Fibroblast of lung (primary cell): ENCODE measurements around the gene ELP4. TPM values are rescaled to one million over a fixed set of nuclear protein-coding genes. Genes with fewer than 3 reads are reported as not detected.

Source experiments
- DNase-seq, 2 donors: peaks; one replicate each; pipeline versions ENCODE4 v3.0.0 to v3.0.0-alpha.2; 2010; ENCODE audit warnings: low read depth in 2 of 2
- H2AFZ ChIP-seq: 2 replicates; pipeline ENCODE4 v1.5.1; 2012; ENCODE audit warnings: low read length, control low read depth, inconsistent platforms
- H3K27ac ChIP-seq: 2 replicates; pipeline ENCODE4 v1.5.1; 2011; ENCODE audit warnings: low read length, control low read depth; ENCODE audit not compliant: insufficient read depth
- H3K27me3 ChIP-seq: 2 replicates; pipeline ENCODE4 v1.5.1; 2011; ENCODE audit warnings: mild to moderate bottlenecking, low read length; ENCODE audit not compliant: control insufficient read depth, insufficient read depth
- H3K36me3 ChIP-seq: 2 replicates; pipeline ENCODE4 v1.5.1; 2011; ENCODE audit warnings: low read length; ENCODE audit not compliant: control insufficient read depth, insufficient read depth
- H3K4me1 ChIP-seq: 2 replicates; pipeline ENCODE4 v1.5.1; 2011; ENCODE audit warnings: low read length; ENCODE audit not compliant: control insufficient read depth, insufficient read depth; ENCODE audit errors: extremely low read depth
- H3K4me2 ChIP-seq: 2 replicates; pipeline ENCODE4 v1.5.1; 2011; ENCODE audit warnings: low read length, control low read depth; ENCODE audit not compliant: insufficient read depth; ENCODE audit errors: extremely low read depth
- H3K4me3 ChIP-seq, 4 experiments: fragments of 200-600 bp in 1 of 4; sonication (generic) in 1 of 4; replicated peaks in 1 of 4; 2 replicates each; pipeline ENCODE4 v1.5.1; 2011 to 2016; ENCODE audit warnings: low read length in 4 of 4, low read depth in 3 of 4, mild to moderate bottlenecking in 3 of 4, control low read depth in 2 of 4, inconsistent platforms in 1 of 4, mixed read lengths in 1 of 4; ENCODE audit not compliant: insufficient read depth in 1 of 4; ENCODE audit errors: control extremely low read depth in 1 of 4
- H3K79me2 ChIP-seq: 2 replicates; pipeline ENCODE4 v1.5.1; 2012; ENCODE audit warnings: mild to moderate bottlenecking, low read length, inconsistent platforms; ENCODE audit not compliant: control insufficient read depth, insufficient read depth
- H3K9ac ChIP-seq: 2 replicates; pipeline ENCODE4 v1.5.1; 2011; ENCODE audit warnings: mild to moderate bottlenecking, low read length, control low read depth; ENCODE audit not compliant: insufficient read depth
- H3K9me3 ChIP-seq: 2 replicates; pipeline ENCODE4 v1.5.1; 2012; ENCODE audit warnings: low read depth, low read length; ENCODE audit not compliant: control insufficient read depth, insufficient read depth
- H4K20me1 ChIP-seq: 2 replicates; pipeline ENCODE4 v1.5.1; 2011; ENCODE audit warnings: low read length; ENCODE audit not compliant: control insufficient read depth, insufficient read depth; ENCODE audit errors: extremely low read depth
- CTCF ChIP-seq, 2 donors: IDR thresholded peaks in 1 of 2; conservative IDR thresholded peaks in 1 of 2; 1 replicate in 1 of 2; 2 replicates in 1 of 2; pipeline ENCODE4 v1.5.1; 2011 to 2012; ENCODE audit warnings: low read length in 2 of 2, control low read depth in 1 of 2, inconsistent platforms in 1 of 2, low read depth in 1 of 2, mild to moderate bottlenecking in 1 of 2
- EZH2 ChIP-seq: IDR thresholded peaks from 2 replicates; pipeline ENCODE4 v1.5.1; 2012; ENCODE audit warnings: low read length, control low read depth, mild to moderate bottlenecking; ENCODE audit errors: missing control alignments
- polyA plus RNA-seq, 2 donors: library from polyadenylated mRNA; depleted of rRNA in 1 of 2; stranded (reverse) in 1 of 2; unstranded in 1 of 2; fragments of >200 nt; gene quantifications; 2 replicates each; pipeline ENCODE4 v1.2.1, GENCODE V29; 2011 to 2012; ENCODE audit warnings: missing spikeins in 1 of 2
- total RNA-seq: library from RNA; depleted of rRNA; stranded (reverse); fragments of >200 nt; gene quantifications from 2 replicates; pipeline ENCODE4 v1.2.1, GENCODE V29; 2014

The ELP4 gene
- total and polyA plus RNA-seq, 2 donors (not counting 1 experiment from before 2014, with no cell fraction given): 11.7 to 13.1 TPM

- no peak overlapping the region for H3K27ac ChIP-seq
- no peaks in the 10 kb centered on the region for H3K9me3 ChIP-seq
- TF ChIP-seq CTCF (conservative IDR thresholded peaks at IDR 0.05 in 1 of 2, IDR thresholded peaks at IDR 0.05 in 1 of 2; ENCODE audit: low read depth in 1 of 2, low read length in 2 of 2) (no peak), EZH2 (no peak)
- H3K27me3 ChIP-seq: no peaks in the 10 kb centered on the region
- no peaks in the 10 kb centered on the region for H3K79me2 ChIP-seq
- no peak for DNase-seq
- H3K4me1 ChIP-seq: no peaks in the 10 kb centered on the region
- H3K36me3 ChIP-seq: no peaks in the 10 kb centered on the region
- no peak overlapping the region for H3K4me3 ChIP-seq
- H3K9ac ChIP-seq: no peak overlapping the region
- H2AFZ ChIP-seq: no peak overlapping the region
- no peak overlapping the region for H3K4me2 ChIP-seq
- no peaks in the 10 kb centered on the region for H4K20me1 ChIP-seq
These were observed 33.3 kb downstream of the ELP4 start for GRCh38 chr11:31542862-31543261.

- Histone ChIP-seq H3K9ac (no peak overlapping the region), H4K20me1 (no peaks in the 10 kb centered on the region), H3K4me3 (no peak overlapping the region), H2AFZ (no peak overlapping the region), H3K79me2 (no peaks in the 10 kb centered on the region), H3K9me3 (no peaks in the 10 kb centered on the region), H3K27me3 (no peaks in the 10 kb centered on the region), H3K36me3 (no peaks in the 10 kb centered on the region), H3K4me1 (no peaks in the 10 kb centered on the region), H3K27ac (no peak overlapping the region), H3K4me2 (no peak overlapping the region)
- DNase-seq: no peak
- TF ChIP-seq EZH2: no peak
- no peak for TF ChIP-seq CTCF (conservative IDR thresholded peaks at IDR 0.05 in 1 of 2, IDR thresholded peaks at IDR 0.05 in 1 of 2; ENCODE audit: low read depth in 1 of 2, low read length in 2 of 2)
These were observed 46.4 kb downstream of the ELP4 start for GRCh38 chr11:31555938-31556337.

- Histone ChIP-seq H3K4me3 (no peak overlapping the region), H3K9me3 (no peaks in the 10 kb centered on the region), H3K79me2 (no peaks in the 10 kb centered on the region), H3K27me3 (no peaks in the 10 kb centered on the region), H3K27ac (no peak overlapping the region), H3K4me1 (no peaks in the 10 kb centered on the region), H3K36me3 (no peaks in the 10 kb centered on the region), H2AFZ (no peak overlapping the region), H3K9ac (no peak overlapping the region), H3K4me2 (no peak overlapping the region), H4K20me1 (no peaks in the 10 kb centered on the region)
- TF ChIP-seq CTCF (conservative IDR thresholded peaks at IDR 0.05 in 1 of 2, IDR thresholded peaks at IDR 0.05 in 1 of 2; ENCODE audit: low read depth in 1 of 2, low read length in 2 of 2) (no peak), EZH2 (no peak)
- peak; percentile 20 to 22 for DNase-seq
These were observed 48.4 kb downstream of the ELP4 start for GRCh38 chr11:31558001-31558400.
